GM12892 (cell line): Measurements from ENCODE around the gene SPEM2.
A peak's percentile ranks its signal among the peaks of the same experiment; 100 is the strongest.

Experiments
- POLR2A ChIP-seq: IDR thresholded peaks from 2 replicates; pipeline ENCODE4 v1.6.1; 2011; ENCODE audit warnings: low read depth, low read length, control low read depth
- POLR2AphosphoS5 ChIP-seq: IDR thresholded peaks from 2 replicates; pipeline ENCODE4 v1.6.1; 2011; ENCODE audit warnings: low read depth, low read length, control low read depth

- no peak for TF ChIP-seq POLR2AphosphoS5
- peak; percentile 57; the same call in 1 of the 2 replicates for TF ChIP-seq POLR2A
Observed at GRCh38 chr17:7394452-7395191, 30.8 kb upstream of the SPEM2 start, which contains the start of gene PLSCR3.
